NCI-H2107 (cell line): ENCODE results near the gene TACSTD2.
"Not testable (repeated sequence)": the region's sequence is repeated elsewhere in the genome, so short reads cannot be mapped to it uniquely, and the experiment has no call there.

Experiments
- DNase-seq: peaks from one replicate; lab custom pipeline; 2025; lab: John Stamatoyannopoulos, UW

Gene TACSTD2

DNA sequence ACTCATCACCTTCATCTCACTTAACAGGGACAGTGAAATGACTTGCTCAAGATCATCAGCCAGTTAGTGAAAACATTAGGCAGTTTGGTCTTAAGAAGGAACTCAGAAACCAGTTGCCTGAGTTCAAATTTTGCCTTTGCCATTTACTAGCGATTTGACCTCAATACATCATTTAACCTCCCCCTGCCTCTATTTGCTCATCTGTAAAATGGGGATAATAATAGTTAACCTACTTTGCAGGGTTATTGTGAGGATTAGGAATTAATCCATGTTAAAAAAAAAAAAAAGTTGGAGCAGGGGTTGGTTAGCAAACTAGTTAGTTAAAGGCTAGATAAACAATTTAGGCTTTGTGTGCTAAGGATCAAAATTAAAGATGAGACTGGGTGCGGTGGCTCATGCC is 10.6 kb upstream of the TACSTD2 start:
- DNase-seq = no peak

DNA sequence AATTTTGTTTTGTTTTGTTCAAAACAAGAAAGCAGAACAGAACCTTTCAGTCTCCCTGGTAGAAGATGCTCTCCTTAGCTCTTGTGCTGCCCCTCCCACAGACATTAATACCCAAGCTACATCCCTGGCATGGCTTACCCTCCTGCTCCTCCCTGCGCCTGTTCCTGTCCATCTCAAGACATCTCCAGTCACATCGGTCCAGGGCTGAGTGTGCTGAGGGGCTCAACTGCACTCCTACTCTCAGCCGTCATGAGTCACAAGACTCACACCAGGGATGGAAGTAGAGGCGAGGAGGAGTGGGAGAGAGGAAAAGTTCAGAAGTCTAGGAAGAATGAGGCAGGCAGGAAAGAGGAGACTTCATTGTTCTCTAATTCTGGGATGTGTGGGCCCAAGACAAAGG is 9.2 kb upstream of the TACSTD2 start:
- DNase-seq = no peak

DNA sequence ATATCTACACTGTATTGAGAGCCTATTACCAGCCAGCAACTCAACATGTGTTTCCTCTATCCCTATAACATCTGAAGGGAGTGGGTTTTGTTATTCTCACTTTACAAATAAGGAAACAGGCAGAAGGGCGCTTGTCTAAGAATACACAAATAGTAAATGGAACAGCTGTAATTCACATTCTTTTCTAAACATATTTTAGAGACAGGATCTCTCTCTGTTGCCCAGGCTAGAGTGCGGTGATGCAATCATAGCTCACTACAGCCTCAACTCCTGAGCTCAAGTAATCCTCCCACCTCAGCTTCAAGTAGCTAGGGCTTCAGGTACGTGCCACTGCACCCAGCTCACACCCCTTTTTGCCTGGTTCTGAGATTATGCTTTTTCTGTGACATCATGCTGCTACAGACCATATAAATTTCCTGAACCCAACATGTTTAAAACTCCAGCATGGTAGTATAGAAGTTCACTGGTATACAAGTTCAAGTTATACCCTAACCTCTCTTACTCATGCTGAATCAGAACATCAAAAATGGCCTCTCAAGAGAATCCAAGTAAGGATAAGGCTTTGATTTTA is 8.6 kb upstream of the TACSTD2 start:
- no peak for DNase-seq

DNA sequence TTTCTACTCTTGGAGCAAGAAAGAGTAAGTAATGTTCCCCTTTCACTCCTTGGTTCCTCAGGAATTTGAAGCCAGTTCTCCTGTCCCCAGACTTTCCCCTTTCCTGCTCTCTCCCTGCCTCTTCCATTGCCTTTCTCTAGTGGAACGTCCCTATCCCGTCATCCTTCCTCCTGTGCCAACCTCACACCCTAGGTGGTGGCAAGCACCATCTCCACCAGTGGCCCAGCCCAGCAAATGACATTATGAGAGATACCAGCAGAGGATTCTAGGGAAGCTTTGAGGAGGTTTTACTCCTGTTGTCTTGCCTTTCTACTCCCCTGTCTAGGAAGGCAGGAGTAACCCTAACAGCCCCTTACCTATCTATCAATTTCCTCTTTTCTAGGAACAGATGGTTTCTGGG is 8.1 kb upstream of the TACSTD2 start:
- DNase-seq = no peak

DNA sequence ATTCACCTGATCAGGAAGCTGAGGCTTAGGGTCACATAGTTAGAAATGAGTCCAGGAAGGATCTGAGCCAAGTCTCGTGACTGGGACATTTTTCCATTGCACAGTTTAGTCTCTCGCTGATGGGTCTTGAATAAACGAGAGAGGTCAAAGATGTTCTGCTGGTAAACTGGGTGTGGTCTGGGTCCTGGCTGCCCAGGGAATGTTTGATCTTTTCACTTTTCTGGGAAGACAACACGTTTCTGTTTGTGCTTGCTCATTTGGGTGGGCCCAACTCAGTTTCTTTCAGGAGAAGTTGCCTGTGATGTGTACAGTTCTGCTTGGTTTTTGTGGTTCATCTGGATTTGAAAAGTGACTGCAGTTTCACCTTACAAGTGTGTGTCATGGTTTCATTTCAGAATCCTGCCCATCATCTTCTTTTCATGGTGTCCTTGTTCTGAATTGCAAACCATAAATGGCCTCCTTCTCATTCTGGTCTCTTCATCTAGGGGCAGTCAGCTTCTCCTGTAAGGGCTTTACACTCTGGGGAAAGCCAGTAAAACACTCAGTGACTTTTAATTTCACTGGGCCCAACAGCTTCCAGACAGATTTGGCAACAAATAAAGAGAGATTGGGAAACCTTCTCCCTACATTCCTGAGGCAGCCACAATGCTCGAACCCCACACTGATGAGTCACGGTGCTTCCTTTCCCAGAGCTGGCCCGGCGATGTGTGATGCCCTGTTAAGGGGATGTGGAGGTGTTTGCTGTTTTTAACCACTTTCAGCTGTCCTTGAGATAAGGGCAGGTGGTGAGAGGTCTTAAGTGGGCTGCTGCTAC is 7.2 kb upstream of the TACSTD2 start:
- DNase-seq = no peak

DNA sequence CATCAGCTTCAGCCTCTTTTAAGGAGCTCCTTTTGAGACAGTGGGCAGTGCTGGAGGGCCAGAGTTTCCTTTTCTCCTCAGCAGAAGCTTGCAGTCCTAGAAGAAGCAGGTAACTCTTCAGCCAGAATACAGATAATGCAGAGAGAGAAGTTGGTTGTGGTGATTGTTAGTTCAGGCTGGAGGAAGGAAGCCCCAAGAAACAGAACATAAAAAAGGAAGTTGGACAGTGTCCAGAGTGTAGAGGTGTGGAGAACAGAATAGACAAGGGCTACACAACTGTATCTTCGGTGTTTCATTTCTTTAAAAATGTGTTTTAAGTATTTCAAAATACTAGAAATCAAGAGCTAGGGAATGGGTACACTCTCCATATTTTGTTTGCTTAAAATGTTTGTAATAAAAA is 6.4 kb upstream of the TACSTD2 start:
- no peak for DNase-seq

DNA sequence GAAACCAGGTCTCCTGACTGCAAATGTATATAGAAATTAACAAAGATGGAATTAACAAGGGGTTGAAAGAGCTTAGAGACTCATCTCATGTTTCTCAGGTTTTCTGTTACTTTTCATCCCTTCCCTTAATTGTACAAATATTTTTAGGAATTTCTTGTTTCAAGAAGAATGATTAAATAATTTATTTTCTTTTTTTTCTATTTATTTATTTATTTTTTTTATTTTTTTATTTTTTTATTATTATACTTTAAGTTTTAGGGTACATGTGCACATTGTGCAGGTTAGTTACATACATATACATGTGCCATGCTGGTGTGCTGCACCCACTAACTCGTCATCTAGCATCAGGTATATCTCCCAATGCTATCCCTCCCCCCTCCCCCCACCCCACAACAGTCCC is 5.1 kb upstream of the TACSTD2 start:
- not testable (repeated sequence) for DNase-seq

DNA sequence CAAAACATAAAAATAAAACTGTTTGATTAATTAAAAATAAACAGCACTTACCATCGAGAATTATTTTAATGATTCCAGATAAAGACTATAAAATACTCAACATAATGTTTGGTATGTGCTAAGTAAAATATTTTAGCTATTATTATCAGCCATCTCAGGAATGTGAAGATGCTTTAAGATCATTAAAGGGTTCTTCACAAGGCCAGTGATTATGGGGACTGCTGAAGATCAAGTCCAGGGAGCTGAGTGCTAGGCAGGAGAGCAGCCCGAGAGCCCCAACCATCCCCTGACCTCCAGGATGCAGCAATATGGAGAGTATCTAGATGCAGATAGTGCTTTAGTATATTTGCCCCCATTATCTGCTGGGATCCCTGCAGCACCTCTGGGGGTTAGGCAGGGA is 4.6 kb upstream of the TACSTD2 start:
- DNase-seq = no peak

DNA sequence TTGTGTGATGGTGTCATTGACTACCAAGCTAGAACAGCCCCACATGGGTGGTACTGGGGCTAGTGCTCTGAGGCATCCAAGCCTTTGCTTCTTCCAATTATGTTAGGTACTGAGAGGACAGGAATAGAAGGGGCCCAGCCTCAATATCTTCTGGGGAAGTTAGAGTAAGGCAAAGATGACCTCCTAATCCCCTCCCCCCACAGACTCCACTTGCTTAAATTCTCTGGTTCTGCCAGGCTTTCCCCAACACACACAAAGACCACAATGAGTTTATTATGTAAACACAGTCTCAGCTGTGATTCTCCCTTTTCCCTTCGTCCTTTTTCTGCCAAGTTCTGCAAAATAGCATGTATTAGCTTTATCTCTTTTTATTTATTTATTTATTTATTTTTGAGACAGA is 3.1 kb upstream of the TACSTD2 start:
- DNase-seq = no peak

DNA sequence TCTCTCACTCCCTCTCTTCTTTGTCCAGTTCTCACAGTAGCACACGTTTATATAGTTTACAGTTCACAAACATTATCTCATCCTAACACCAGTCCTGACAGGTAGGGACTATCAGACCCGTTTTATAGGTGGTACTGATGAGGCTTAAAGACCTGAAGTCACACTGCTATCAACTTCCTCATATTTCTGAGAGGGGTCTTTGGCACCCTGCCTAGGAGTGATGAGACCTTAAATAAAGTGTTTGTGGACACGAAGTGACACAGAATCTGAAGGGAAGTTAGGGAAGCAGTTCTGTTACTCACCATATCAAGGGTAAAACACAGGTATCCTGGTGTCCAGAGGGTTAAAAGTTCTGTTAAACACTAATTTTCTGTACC is 590 bp upstream of the TACSTD2 start:
- no peak for DNase-seq

DNA sequence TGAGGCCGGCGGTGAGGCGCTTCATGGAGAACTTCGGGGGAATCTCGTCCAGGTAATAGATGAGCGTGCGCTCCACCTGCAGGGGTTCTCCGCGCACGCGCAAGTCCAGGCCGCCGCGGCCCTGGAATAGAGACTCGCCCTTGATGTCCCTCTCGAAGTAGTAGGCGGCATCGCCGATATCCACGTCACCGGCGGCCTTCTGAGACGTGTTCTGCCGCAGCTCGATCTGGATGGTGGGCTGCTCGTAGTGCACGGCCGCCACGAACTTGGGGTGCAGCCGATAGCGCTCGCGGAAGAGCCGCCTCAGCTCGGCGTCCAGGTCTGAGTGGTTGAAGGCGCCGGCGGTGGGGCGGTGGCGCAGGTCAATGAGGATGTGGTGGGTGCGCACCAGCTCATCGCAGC is 726 bp downstream of the TACSTD2 start:
- DNase-seq = no peak

DNA sequence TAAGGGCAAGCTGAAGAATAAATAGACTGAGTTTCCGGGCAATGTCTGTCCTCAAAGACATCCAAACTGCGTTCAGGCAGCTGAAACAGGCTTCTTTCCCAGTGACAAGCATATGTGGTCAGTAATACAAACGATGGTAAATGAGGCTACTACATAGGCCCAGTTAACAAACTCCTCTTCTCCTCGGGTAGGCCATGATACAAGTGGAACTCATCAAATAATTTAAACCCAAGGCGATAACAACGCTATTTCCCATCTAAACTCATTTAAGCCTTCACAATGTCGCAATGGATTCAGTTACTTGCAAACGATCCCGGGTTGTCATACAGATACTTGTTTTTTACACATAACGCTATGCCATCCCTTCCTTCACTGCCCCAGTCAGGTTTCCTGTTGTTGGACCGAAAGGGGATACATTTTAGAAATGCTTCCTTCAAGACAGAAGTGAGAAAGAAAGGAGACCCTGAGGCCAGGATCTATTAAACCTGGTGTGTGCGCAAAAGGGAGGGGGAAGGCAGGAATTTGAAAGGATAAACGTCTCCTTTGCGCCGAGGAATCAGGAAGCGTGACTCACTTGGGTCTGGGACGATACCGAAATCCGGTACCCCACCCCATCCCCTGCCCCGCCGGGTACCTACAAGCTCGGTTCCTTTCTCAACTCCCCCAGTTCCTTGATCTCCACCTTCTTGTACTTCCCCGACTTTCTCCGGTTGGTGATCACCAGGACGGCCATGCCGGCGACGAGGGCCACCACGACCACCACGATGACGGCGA is 1.3 kb downstream of the TACSTD2 start:
- no peak for DNase-seq

DNA sequence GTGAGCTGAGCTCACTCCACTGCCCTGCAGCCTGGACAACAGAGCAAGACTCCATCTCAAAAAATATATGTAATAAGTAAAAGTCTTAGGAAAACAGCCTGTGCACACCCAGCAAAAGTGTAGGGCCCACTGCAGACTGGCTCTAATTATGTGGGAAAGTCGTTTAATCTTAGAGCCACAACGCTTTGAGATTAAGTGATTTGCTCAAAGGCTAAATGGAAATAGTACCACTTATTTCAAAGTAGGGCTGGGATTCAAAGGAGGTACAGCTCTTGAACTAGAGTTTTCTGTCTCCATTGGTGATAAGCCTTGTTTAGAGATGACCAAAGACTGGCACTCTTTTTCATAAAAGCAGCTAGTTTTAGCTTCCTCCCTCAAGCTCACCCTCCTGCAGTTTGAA is 2.2 kb downstream of the TACSTD2 start:
- DNase-seq = no peak

DNA sequence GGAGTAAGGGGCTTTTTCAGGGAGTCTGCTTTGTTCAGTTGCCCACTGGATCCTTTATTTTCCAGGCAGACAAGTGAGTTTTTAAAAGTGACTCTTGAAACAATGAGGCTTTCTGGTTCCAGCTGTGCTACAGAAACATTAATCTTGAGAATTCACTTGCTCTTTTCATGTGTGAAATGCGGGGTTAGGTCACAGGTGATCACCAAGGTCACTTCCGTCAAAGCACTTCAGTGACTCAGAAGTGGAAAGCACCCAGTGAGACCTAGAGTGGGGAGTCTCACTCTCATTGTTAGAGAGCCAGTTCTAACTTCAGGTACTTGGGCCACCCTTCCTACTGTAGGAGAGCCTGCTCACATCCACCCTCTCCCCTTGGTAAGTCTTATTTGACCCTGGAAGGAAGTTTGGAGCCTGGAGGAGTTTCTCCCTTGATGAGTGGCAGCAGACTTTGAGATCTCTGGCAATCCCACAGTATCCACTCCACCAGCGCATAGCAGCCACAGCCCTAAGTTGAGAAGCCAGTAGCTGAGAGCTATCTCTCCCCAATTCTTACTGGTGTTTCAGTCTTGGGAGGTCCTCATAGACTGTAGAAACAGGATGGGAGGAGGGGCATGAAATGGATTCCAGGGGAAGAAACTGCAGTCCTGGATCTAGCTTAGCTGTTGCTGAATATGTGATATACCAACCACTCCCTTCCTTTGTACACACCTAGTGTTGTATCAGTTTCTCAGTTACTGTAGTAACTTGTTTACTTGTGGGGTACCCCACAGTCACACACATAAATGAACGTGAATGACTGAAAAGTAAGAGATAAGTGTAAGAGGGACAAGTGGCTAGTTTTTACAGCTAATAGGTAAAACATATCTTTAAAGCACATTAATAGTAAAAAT is 3.1 kb downstream of the TACSTD2 start:
- no peak for DNase-seq

DNA sequence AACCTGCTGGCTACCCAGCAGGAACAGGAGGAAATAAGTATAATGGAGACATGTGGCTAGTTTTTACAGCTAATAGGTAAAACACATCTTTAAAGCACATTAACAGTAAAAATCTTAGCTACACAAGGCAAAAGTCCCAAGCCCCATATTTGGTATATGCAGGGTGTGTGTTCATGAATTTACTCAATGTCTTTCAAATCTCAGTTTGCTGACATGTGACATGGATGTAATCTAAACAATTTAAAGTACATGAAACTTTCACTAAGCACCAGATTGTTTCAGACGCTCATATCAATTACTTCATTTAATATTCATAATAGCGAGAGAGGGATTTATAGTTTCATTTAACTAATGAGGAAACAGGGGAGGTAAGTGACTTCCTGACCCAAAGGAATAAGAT is 3.9 kb downstream of the TACSTD2 start:
- no peak for DNase-seq

DNA sequence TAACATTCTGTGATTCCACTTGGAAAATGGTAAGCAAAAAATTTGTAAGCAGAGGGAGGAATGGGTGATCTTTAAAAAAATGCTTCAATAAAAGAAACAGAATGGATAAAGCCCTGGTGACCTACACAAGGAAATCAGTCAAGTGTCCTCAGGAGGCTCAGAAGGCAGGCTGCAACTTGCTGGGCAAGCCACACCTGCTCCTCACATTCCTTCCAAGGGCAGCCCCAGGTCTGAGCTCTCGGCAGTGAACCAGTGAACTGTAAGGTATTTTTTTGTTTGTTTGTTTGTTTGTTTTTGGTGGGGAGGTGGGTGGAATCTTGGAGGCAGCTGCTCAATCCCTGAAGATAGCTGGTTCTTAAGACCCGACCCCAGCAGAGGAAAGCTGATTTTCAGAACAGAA is 4.4 kb downstream of the TACSTD2 start:
- DNase-seq = no peak

DNA sequence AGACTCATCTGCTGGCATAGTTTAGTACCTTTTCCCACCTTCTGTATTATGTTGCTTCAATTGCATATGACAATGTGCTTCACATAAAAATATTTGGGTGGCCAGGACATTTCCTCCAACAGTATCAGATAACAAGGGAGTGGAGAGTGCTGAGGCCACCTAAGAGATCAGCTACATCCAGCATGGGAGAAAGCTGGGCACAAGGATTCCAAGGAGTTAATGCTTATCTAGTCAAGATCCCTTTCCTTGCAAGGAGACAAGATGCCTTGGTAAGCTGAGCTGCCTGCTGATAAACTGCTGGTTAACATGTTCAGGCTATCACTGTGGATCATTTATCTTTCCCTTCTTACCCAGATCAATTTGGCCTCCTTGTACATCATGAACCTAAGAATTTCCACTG is 5.4 kb downstream of the TACSTD2 start:
- no peak for DNase-seq

DNA sequence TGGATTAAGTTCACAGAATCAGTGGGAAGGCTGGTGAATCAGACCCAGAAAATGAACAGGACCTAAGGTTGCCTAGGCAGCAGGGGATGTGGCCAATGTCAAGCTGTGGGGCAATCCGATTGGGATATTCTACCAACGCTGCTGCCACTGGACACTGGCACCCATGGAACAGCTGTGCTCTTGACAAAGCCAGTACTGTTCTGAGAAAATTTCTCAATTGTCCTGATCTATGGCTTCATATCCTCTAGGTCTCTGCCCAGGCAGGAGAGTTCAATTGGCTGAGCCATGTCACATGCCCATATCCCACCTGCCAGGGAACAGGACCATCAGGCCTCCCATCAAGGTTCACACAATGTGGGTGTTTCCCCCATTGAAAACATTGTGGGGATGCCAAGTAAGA is 6.2 kb downstream of the TACSTD2 start:
- no peak for DNase-seq

DNA sequence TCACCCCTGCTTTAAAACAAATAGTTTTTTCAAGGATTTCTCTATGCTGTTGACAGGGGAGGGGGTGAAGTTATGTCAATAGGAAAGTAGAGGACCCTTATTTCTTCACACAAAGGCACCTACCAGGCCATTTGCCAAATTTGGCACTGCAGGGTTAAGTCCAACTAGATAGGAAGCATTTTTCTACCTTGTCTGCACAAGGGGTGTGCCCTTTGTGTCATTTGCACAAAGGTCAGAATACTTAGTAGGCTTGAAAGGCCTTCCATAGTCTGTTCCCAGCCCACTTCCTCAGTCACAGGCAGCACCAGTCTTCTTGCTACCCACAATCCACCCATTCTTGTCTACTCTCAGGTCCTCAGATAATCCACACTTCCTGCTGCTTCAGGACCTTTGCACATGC is 7.0 kb downstream of the TACSTD2 start:
- no peak for DNase-seq

DNA sequence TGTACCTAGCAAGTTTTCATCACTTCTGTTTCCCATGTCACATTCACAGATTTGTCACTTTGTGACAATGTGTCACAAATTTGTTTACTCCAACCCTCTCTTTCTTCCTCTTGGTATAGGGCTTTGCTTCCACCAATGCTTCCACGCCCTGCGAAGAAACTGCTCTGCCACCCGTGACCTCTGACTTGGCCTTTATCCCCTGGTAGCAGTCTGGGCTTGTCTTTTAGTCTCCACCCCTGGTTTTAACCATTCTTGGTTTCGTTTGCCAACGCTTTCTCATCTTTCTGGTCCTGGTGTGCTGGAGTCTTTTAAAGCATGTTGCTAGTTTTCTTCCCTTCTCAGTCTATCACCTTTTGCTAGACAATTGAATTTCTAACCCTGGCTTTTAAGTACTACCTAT is 8.1 kb downstream of the TACSTD2 start:
- DNase-seq = no peak

DNA sequence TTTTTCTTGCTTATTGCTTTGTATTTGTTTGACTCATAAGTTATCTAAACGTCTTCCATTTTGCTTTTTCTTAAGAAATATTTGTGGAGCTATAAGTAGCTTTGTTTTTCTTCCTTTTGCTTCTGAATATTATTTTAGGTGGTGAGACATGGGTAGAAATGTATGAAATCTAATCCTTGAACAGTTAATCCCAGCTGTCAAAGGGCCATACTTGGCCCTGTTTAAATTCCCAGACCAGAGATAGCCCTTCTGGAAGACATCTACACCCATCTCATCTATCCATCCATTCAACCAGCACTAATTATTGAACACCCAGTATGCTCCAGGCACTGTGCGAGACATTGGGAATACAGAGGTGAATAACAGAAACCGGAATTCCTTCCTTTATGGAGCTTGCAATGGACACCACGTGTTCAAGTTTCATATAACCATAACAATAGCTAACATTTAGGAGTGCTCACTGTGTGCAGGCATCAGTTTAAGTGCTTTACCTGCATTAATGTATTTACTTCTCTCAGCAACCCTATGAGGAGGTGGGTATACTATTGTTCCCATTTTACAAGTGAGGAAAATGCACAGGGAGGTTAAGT is 8.7 kb downstream of the TACSTD2 start:
- no peak for DNase-seq

DNA sequence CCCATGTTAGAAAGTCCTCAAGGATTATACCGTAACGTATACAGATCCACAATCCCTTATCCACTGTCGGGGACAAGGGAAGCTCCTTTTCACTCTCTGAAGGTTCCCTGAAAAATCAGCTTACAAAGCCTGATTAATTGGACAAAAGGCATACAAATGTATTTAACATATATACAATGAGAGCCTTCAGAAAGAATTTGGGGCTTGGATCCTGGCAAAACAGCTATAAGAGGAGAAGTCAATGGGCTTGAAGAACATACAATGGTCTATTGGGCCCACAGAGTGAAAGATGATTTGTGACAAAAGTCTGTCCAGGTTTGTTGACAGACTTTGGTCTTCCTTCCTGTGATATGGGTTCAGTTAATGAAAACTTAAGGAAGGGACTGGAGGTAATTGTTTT is 10.7 kb downstream of the TACSTD2 start:
- DNase-seq = no peak
